ENCODE results near the gene SGIP1. TPM values are rescaled to one million over a fixed set of nuclear protein-coding genes. Genes with fewer than 3 reads are reported as not detected.

The SGIP1 gene
- total and polyA plus RNA-seq, 2 of the 8 experiments (the other 6 are each of a cell fraction or from before 2014, with no cell fraction given) = 1.4 to 2.1 TPM

DNA sequence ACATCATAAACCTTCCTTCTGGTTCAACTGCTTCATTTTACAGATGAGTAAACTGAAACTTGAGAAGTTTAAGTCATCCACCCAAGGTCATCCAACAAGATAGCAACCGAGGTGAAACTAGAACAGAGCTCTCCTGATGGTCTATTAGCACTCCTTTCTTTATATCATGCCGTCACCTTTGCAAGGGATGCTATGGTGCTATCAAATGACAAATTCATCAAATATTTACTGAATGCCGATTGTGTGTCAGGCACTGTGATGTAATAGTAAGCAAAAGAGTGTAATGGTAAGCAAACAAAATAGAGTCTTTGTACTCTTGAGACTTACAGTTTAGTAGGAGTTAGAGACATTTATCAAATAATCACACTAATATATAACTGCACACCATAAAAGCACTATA, 14.0 kb upstream of the SGIP1 start (continued):
- TF ChIP-seq ASH2L (IDR thresholded peaks at IDR 0.05; ENCODE audit: low read length) (no peak), POLR2AphosphoS5 (IDR thresholded peaks at IDR 0.05; ENCODE audit: low read depth, low read length) (no peak), KDM4A (IDR thresholded peaks at IDR 0.05; ENCODE audit: low read depth, low read length, severe bottlenecking) (no peak), TBP (IDR thresholded peaks at IDR 0.05; ENCODE audit: low read depth, low read length) (no peak), CBX5 (IDR thresholded peaks at IDR 0.05; ENCODE audit: low read depth, low read length) (no peak)
- TF ChIP-seq, protein P1, sequence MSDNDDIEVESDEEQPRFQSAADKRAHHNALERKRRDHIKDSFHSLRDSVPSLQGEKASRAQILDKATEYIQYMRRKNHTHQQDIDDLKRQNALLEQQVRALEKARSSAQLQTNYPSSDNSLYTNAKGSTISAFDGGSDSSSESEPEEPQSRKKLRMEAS (IDR thresholded peaks at IDR 0.05) = no peak
